OCI-LY3 (cell line): ENCODE measurements around the gene KMT5B.

ENCODE experiments used
- H2AFZ ChIP-seq: fragments of 200-600, 300-600 bp; shearing (Covaris generic); 2 replicates; pipeline ENCODE4 v1.6.0; 2014; ENCODE audit warnings: antibody characterized with exemption, low read depth, low read length
- H3K27ac ChIP-seq: fragments of 200-600, 300-600 bp; sonication (generic); 2 replicates; pipeline ENCODE4 v1.5.1; 2014; ENCODE audit warnings: mild to moderate bottlenecking, low read length, moderate library complexity, mixed read lengths
- H3K27me3 ChIP-seq: fragments of 200-600, 300-600 bp; sonication (generic); 2 replicates; pipeline ENCODE4 v1.6.1; 2014; ENCODE audit warnings: low read depth, low read length, mixed read lengths
- H3K36me3 ChIP-seq: fragments of 200-600, 300-600 bp; sonication (generic); replicated peaks from 2 replicates; pipeline ENCODE3; 2014; ENCODE audit warnings: low read depth, low read length, mixed read lengths
- H3K4me1 ChIP-seq: fragments of 300-600, 200-600 bp; sonication (generic); 2 replicates; pipeline ENCODE4 v1.6.1; 2014; ENCODE audit warnings: low read length, mixed read lengths
- H3K4me2 ChIP-seq: fragments of 200-600, 300-600 bp; sonication (generic); 2 replicates; pipeline ENCODE4 v1.6.1; 2014; ENCODE audit warnings: low read length, mixed read lengths
- H3K4me3 ChIP-seq: fragments of 300-600, 200-600 bp; sonication (generic); 2 replicates; pipeline ENCODE4 v1.5.1; 2014; ENCODE audit warnings: antibody characterized with exemption, mild to moderate bottlenecking, low read length, moderate library complexity
- H3K79me2 ChIP-seq: fragments of 300-600, 200-600 bp; shearing (Covaris generic); 2 replicates; pipeline ENCODE4 v1.6.1; 2014; ENCODE audit warnings: mild to moderate bottlenecking, low read length, mixed read lengths
- H3K9ac ChIP-seq: fragments of 300-600, 200-600 bp; shearing (Covaris generic); 2 replicates; pipeline ENCODE4 v1.6.0; 2014; ENCODE audit warnings: mild to moderate bottlenecking, low read length, moderate library complexity
- H3K9me3 ChIP-seq: fragments of 200-600, 300-600 bp; shearing (Covaris generic); 2 replicates; pipeline ENCODE4 v1.6.1; 2014; ENCODE audit warnings: low read length, mixed read lengths; ENCODE audit not compliant: insufficient read depth
- H4K20me1 ChIP-seq: fragments of 200-600, 300-600 bp; sonication (generic); 2 replicates; pipeline ENCODE4 v1.6.1; 2016; ENCODE audit warnings: low read length, mixed read lengths; ENCODE audit not compliant: insufficient read depth
- EZH2phosphoT487 ChIP-seq: fragments of 200-600 bp; shearing (Covaris generic); IDR thresholded peaks from 2 replicates; pipeline ENCODE4 v1.6.1; 2018; ENCODE audit warnings: antibody characterized with exemption, mixed run types, low read depth
- TF ChIP-seq, protein P1 (sequence below): fragments of 200-600, 300-600 bp; sonication (generic); IDR thresholded peaks from 2 replicates; pipeline ENCODE4 v1.5.1; 2014; ENCODE audit warnings: antibody characterized with exemption, low read length, low read depth

The KMT5B gene

DNA sequence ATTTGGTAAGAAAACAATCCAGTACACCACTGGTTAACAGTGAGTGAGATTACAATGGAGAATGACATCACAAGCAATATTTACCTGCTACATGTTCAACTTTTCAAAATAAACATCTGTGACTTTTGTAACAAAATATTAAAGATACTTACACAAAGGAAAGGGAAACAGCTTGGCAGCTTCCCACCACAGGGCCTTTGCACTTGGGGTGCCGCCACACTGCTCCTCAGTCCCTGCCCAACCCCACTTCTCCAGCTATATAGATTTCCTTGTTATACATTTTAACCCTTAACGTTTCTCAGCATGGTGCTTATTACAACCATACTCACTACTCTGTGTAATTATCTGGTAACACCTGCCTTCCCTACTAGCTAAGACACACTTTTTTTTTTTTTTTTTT, 10.9 kb downstream of the KMT5B start:
- TF ChIP-seq EZH2phosphoT487 = no peak
- TF ChIP-seq, protein P1, sequence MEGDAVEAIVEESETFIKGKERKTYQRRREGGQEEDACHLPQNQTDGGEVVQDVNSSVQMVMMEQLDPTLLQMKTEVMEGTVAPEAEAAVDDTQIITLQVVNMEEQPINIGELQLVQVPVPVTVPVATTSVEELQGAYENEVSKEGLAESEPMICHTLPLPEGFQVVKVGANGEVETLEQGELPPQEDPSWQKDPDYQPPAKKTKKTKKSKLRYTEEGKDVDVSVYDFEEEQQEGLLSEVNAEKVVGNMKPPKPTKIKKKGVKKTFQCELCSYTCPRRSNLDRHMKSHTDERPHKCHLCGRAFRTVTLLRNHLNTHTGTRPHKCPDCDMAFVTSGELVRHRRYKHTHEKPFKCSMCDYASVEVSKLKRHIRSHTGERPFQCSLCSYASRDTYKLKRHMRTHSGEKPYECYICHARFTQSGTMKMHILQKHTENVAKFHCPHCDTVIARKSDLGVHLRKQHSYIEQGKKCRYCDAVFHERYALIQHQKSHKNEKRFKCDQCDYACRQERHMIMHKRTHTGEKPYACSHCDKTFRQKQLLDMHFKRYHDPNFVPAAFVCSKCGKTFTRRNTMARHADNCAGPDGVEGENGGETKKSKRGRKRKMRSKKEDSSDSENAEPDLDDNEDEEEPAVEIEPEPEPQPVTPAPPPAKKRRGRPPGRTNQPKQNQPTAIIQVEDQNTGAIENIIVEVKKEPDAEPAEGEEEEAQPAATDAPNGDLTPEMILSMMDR = no peak
- H3K9me3 ChIP-seq = no peaks in the 10 kb centered on the region
- H3K9ac ChIP-seq = no peak overlapping the region
- H3K79me2 ChIP-seq = peaks cover 100% of the 10 kb centered on the region
- peaks cover 94% of the 10 kb centered on the region for H4K20me1 ChIP-seq
- no peak overlapping the region for H2AFZ ChIP-seq
- peaks cover 9% of the 10 kb centered on the region for H3K4me1 ChIP-seq
- H3K4me3 ChIP-seq = no peak overlapping the region
- H3K27me3 ChIP-seq = no peaks in the 10 kb centered on the region
- no peaks in the 10 kb centered on the region for H3K36me3 ChIP-seq
- no peak overlapping the region for H3K4me2 ChIP-seq
- H3K27ac ChIP-seq = no peak overlapping the region

DNA sequence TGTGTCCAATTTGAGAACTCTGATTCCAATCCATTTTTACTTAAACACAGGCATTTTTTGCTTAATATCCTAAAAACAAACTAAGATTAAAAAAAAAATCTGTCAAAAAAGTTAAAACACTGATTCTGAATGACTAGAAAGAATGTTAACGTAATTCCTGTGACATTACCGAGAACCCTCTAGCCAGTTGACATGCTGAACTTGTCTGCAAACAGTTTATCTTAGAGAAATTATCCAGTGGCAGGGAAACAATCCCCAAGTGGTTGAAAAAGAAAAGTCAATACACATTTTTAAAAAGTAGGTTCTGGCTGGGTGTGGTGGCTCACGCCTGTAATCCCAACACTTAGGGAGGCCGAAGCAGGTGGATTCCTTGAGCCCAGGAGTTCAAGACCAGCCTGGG, 11.6 kb downstream of the KMT5B start:
- Histone ChIP-seq H3K27ac (no peak overlapping the region), H3K79me2 (peaks cover 99% of the 10 kb centered on the region)

DNA sequence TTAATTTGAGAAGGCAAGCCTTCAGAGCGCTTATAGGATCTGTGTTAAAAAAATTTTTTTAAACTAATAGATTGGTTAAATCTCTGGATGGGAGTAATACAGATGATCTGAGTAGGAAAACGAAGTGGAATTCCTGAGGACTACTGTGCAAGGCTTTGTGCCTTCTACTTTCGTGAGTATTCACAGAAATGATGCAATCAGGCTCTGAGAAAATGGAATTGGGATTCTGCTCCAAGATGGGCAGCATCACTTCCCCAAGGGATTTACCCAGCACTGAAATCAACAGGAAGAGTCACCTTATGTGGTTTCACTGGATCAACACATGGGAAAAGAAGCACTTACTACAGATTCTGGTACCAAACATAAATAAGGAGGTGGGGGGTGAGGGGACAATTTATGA, 12.5 kb downstream of the KMT5B start:
- H3K36me3 ChIP-seq = no peaks in the 10 kb centered on the region
- no peak overlapping the region for H3K4me3 ChIP-seq
- peaks cover 5% of the 10 kb centered on the region; the same call in 1 of the 2 replicates for H3K4me1 ChIP-seq
- H3K79me2 ChIP-seq = peaks cover 99% of the 10 kb centered on the region
- no peaks in the 10 kb centered on the region for H3K27me3 ChIP-seq
- H2AFZ ChIP-seq = no peak overlapping the region
- no peak for TF ChIP-seq EZH2phosphoT487
- TF ChIP-seq, protein P1 = no peak
- no peak overlapping the region for H3K27ac ChIP-seq
- H4K20me1 ChIP-seq = peaks cover 91% of the 10 kb centered on the region
- no peak overlapping the region for H3K9ac ChIP-seq
- no peak overlapping the region for H3K4me2 ChIP-seq
- no peaks in the 10 kb centered on the region for H3K9me3 ChIP-seq

More for the DNA sequence above, 11.6 kb downstream of the KMT5B start:
- no peak overlapping the region for H2AFZ ChIP-seq
- no peak for TF ChIP-seq EZH2phosphoT487
- TF ChIP-seq, protein P1 = no peak
- no peaks in the 10 kb centered on the region for H3K27me3 ChIP-seq
- no peaks in the 10 kb centered on the region for H3K36me3 ChIP-seq
- no peak overlapping the region for H3K9ac ChIP-seq
- H3K9me3 ChIP-seq = no peaks in the 10 kb centered on the region
- peaks cover 92% of the 10 kb centered on the region for H4K20me1 ChIP-seq
- no peak overlapping the region for H3K4me3 ChIP-seq
- no peak overlapping the region for H3K4me2 ChIP-seq
- H3K4me1 ChIP-seq = peaks cover 8% of the 10 kb centered on the region

DNA sequence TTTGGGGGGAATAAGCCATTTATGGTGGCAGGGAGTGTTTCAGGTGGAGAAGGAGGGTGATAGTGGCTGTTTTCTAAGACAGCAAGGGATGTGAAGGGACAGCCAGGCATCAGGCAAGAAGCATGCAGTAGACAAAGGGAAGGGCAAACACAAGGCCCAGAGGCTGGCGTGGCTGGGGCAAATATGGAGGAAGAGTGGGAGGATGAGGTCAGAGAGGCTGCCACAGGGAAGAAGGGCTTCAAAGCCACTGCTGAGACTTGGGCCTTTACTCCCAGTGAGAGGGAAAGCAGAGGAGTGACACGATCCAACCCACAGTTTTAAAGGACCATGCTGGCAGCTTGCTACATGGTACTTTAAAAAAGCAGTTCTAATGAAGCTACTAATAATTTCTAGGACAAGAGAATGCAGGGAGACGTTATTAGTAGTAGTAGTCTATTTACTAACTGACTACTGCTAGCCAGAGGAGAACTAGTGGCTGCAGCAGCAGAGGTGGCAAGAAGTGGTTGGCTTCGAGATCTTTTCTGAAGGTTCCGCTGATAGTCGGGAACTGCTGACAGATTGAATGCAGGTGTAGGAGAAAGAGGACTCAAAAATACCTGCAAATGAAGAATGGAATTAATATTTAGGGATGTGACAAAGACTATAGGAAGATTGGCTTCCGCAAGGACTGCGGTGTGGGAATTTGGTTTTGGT, 13.7 kb downstream of the KMT5B start:
- no peaks in the 10 kb centered on the region for H3K36me3 ChIP-seq
- H3K27me3 ChIP-seq = no peaks in the 10 kb centered on the region
- H3K4me2 ChIP-seq = no peak overlapping the region
- H3K9me3 ChIP-seq = no peaks in the 10 kb centered on the region
- H2AFZ ChIP-seq = no peak overlapping the region
- H3K4me3 ChIP-seq = no peak overlapping the region
- peaks cover 99% of the 10 kb centered on the region for H3K79me2 ChIP-seq
- no peak for TF ChIP-seq EZH2phosphoT487
- TF ChIP-seq, protein P1 = no peak
- no peak overlapping the region for H3K27ac ChIP-seq
- H3K4me1 ChIP-seq = peaks cover 5% of the 10 kb centered on the region; the same call in 1 of the 2 replicates
- peaks cover 90% of the 10 kb centered on the region for H4K20me1 ChIP-seq
- no peak overlapping the region for H3K9ac ChIP-seq
